Sigmoid colon (tissue), 7 donors: ENCODE measurements around the gene GNAI3. TPM values are rescaled to one million over a fixed set of nuclear protein-coding genes. Genes with fewer than 3 reads are reported as not detected.
A peak's percentile ranks its signal among the peaks of the same experiment; 100 is the strongest.

Experiments used
- DNase-seq: peaks from one replicate; pipeline ENCODE4 v3.0.0-alpha.2; 2019
- H3K27ac ChIP-seq, 4 donors: fragments of 200-600 bp; sonication (generic); one replicate each; pipeline ENCODE4 v1.5.1; 2016 to 2019; ENCODE audit warnings: mild to moderate bottlenecking in 1 of 4
- H3K27me3 ChIP-seq, 3 donors: fragments of 200-600 bp; sonication (generic); one replicate each; pipeline ENCODE4 v1.5.1; 2019; ENCODE audit warnings: mild to moderate bottlenecking in 1 of 3
- H3K36me3 ChIP-seq, 4 donors: fragments of 200-600 bp; sonication (generic); one replicate each; pipeline ENCODE4 v1.5.1; 2016 to 2019
- H3K4me1 ChIP-seq, 4 donors: fragments of 200-600 bp; sonication (generic); one replicate each; pipeline ENCODE4 v1.5.1; 2017 to 2019
- H3K4me3 ChIP-seq, 4 donors: fragments of 200-600 bp; sonication (generic); one replicate each; pipeline ENCODE4 v1.5.1; 2017 to 2019; ENCODE audit warnings: mild to moderate bottlenecking in 2 of 4, moderate library complexity in 1 of 4
- H3K9me3 ChIP-seq, 4 donors: fragments of 200-600 bp in 3 of 4; sonication (generic) in 3 of 4; one replicate each; pipeline versions ENCODE4 v1.5.1 to v1.6.1; 2013 to 2019
- CTCF ChIP-seq, 4 experiments: fragments of 450-650 bp in 3 of 4; fragments of 200-600 bp in 1 of 4; IDR thresholded peaks; one replicate each; pipeline ENCODE4 v1.5.1; 2016 to 2019; ENCODE audit warnings: antibody characterized with exemption in 4 of 4, mild to moderate bottlenecking in 3 of 4, moderate library complexity in 2 of 4
- EP300 ChIP-seq, 4 donors: sonication (generic); formaldehyde crosslinking; IDR thresholded peaks; one replicate each; pipeline ENCODE4 v1.6.1; 2017; ENCODE audit warnings: antibody characterized with exemption in 4 of 4
- POLR2A ChIP-seq, 2 donors: fragments of 450-650 bp; IDR thresholded peaks; one replicate each; pipeline ENCODE4 v1.6.1; 2016; ENCODE audit warnings: antibody characterized with exemption in 2 of 2, mild to moderate bottlenecking in 2 of 2, moderate library complexity in 2 of 2
- POLR2AphosphoS5 ChIP-seq, 4 donors: sonication (generic); formaldehyde crosslinking; IDR thresholded peaks; one replicate each; pipeline ENCODE4 v1.6.1; 2017; ENCODE audit warnings: antibody characterized with exemption in 4 of 4
- WGBS, 2 donors: extraction: QIAGEN DNeasy Blood & Tissue Kit; methylation state at CpG; one replicate each; pipeline ENCODE4 v1.1.7; 2013; 5-methylcytosine and 5-hydroxymethylcytosine counted together
- intact Hi-C: fragments of 100-400 bp; cut with DNase I; formaldehyde crosslinking; loops from one replicate; pipeline ENCODE4 v1.15.1; 2023
- polyA plus RNA-seq, 3 donors: library from polyadenylated mRNA; stranded (reverse); fragments of 200-250 nt; gene quantifications; one replicate each; pipeline ENCODE4 v1.2.3, GENCODE V29; 2013
- total RNA-seq, 4 donors: library from RNA; depleted of rRNA; stranded (reverse); fragments of >200 nt; gene quantifications; one replicate each; pipeline ENCODE4 v1.1.0, GENCODE V29; 2016
- donor health status: healthy with polysubstance abuse.
- donor health status: Bipolar disorder and iron deficiency.
- donor health status: healthy.

The GNAI3 gene
- total and polyA plus RNA-seq, 7 donors, result 4.2 to 6.4 (median 5.7) TPM

DNA sequence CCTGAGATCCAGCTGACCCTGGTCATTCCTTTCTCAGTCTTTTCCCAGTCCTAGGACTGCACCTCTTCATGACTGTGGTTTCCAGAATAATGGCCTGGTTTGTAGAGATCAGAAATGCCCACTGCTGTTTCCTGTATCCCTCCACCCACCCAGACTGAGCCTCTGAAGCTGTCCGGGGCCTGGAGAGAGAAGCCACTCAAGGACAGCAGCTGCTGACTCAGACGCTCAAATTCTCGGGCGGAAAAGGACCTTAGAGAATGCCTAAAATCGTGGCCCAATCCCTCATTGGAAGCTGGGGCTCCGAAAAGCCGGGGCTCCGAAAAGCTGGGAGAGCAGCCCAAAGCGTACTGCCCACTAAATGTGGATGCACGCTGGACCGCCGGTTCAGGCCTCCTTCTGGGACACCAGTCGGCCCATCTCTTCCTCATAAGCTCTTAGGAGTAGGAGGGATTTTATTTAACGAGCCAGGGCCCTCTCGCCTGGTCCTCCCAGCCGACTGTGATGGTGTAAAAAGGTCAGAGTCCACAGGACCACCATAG lies 16.5 kb upstream of the GNAI3 start:
- Histone ChIP-seq H3K27ac (peak overlapping the region in 1 of 4 donors; percentile 63), H3K4me3 (peak overlapping the region in 3 of 4 donors; percentile 15 to 18 (median 17))
- intact Hi-C loops, result loop anchor here (1.0 to 10.0 kb wide), 3 partner anchors 38 to 257 kb away; partner anchors contain the start of genes CYB561D1 and PSMA5

DNA sequence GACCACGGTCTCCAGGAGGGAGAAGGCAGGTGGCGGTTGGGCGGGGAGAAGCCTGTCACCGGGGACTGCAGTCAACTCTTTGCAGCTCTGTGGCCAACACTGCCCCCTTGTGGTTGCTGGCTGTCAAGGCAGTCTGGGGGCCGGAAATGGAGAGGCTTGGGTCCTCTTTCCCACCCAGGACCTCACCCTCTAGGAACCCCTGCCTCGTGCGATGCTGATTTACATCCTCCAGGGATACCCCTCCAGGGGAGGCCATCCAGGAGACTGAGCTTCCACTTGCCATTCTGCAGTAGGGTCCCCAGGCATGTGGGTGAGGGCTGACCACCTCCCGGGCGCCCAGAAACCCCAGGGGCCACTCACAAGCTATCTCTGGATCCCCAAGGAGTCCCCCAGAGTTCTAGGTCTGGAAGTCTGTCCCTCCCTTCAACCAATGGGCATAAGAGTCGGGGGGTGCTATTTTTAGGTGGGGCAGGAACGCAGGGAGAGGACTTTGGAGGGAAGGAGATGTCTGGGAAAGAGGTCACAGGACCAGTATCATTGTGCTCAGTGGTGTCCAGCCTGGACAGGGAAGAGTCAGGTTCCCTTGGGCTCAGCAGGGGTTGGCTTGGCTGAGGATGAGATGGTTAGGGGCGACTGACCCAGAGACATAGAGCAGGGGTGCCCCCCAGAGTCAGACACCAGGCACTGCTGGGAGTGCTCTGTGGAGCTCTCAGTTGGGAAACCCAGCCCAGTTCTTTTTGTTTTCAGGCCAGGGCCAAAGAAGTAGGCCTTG lies 15.9 kb upstream of the GNAI3 start:
- intact Hi-C loops, result loop anchor here (1.0 to 10.0 kb wide), 3 partner anchors 38 to 258 kb away; partner anchors contain the start of genes CYB561D1 and PSMA5
- Histone ChIP-seq H3K9me3 (no peaks in the 10 kb centered on the region), H3K4me1 (peaks cover 0 to 44% (median 34%) of the 10 kb centered on the region in 4 donors), H3K27ac (peak overlapping the region; percentile 31 to 72 (median 52)), H3K36me3 (no peaks in the 10 kb centered on the region), H3K4me3 (peak overlapping the region in 3 of 4 donors; percentile 15 to 18 (median 17)), H3K27me3 (no peaks in the 10 kb centered on the region)
- WGBS, 2 donors, result 11 to 16% methylated on average over 12 of the region's 12 CpGs
- DNase-seq, result peak; percentile 91
- TF ChIP-seq CTCF (IDR thresholded peaks at IDR 0.05), result peak; percentile 96 to 99 (median 98)
- no peak for TF ChIP-seq EP300 (IDR thresholded peaks at IDR 0.05)

More for the DNA sequence above, 16.5 kb upstream of the GNAI3 start:
- no peaks in the 10 kb centered on the region for H3K27me3 ChIP-seq
- H3K9me3 ChIP-seq, result no peaks in the 10 kb centered on the region
- H3K4me1 ChIP-seq, result peaks cover 0 to 42% (median 34%) of the 10 kb centered on the region in 4 donors
- TF ChIP-seq CTCF (IDR thresholded peaks at IDR 0.05) (no peak), EP300 (IDR thresholded peaks at IDR 0.05) (no peak), POLR2AphosphoS5 (IDR thresholded peaks at IDR 0.05) (no peak), POLR2A (IDR thresholded peaks at IDR 0.05) (no peak)
- 45 to 57% methylated on average over 16 of the region's 16 CpGs for WGBS, 2 donors
- DNase-seq, result no peak
- H3K36me3 ChIP-seq, result no peaks in the 10 kb centered on the region

DNA sequence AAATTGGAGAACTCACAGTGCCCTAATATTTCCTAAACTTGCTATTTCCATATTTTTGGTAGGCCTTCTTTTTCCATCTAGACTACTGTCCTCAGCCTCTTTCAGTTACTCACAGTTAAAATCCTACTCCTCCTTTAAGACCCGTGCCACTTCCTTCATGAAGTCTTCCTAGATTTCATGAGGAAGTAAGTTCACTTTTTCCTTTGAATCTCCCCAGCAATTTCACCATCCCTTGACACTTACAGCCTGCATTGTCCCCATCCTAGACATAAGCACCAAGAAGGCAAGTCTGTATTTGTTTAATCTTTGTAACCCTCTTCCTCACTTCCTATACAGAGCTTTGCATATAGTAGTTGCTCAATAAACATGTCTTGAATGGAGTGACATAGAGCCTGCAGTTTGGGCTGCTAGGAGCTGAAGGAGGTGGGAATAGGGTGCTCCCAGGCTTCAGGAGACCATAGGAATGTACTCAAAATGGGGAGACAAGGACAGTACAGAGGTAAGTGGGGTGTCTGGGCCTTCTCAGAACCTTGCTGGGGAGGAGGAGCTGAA lies 14.0 kb upstream of the GNAI3 start:
- H3K9me3 ChIP-seq, result no peaks in the 10 kb centered on the region
- no peak for TF ChIP-seq POLR2A (IDR thresholded peaks at IDR 0.05)
- intact Hi-C loops, result loop anchor here (10.0 kb wide), 1 partner anchor 260 kb away; no protein-coding TSS in a partner anchor
- DNase-seq, result no peak
- 83 to 89% methylated on average over 1 of the region's 1 CpG for WGBS, 2 donors
- no peak overlapping the region for H3K4me3 ChIP-seq
- H3K36me3 ChIP-seq, result no peaks in the 10 kb centered on the region
- no peaks in the 10 kb centered on the region for H3K27me3 ChIP-seq
- H3K4me1 ChIP-seq, result peaks cover 0 to 44% (median 34%) of the 10 kb centered on the region in 4 donors
- H3K27ac ChIP-seq, result no peak overlapping the region

GRCh38 chr1:109535481-109535880 lies 12.9 kb upstream of the GNAI3 start:
- WGBS, 2 donors, result 78 to 83% methylated on average over 4 of the region's 4 CpGs
- Histone ChIP-seq H3K4me3 (no peak overlapping the region), H3K27ac (peak overlapping the region; percentile 34 to 75 (median 66)), H3K36me3 (no peaks in the 10 kb centered on the region), H3K4me1 (peaks cover 0 to 43% (median 34%) of the 10 kb centered on the region in 4 donors), H3K27me3 (no peaks in the 10 kb centered on the region), H3K9me3 (no peaks in the 10 kb centered on the region)
- no peak for DNase-seq
- TF ChIP-seq POLR2AphosphoS5 (IDR thresholded peaks at IDR 0.05) (no peak), CTCF (IDR thresholded peaks at IDR 0.05) (no peak), POLR2A (IDR thresholded peaks at IDR 0.05) (no peak)
- intact Hi-C loops, result loop anchor here (10.0 kb wide), 1 partner anchor 261 kb away; no protein-coding TSS in a partner anchor

- peak; percentile 79 for DNase-seq
These were observed 12.4 kb upstream of the GNAI3 start for GRCh38 chr1:109535971-109536491.

More at GRCh38 chr1:109535971-109536491, 12.4 kb upstream of the GNAI3 start:
- no peaks in the 10 kb centered on the region for H3K36me3 ChIP-seq
- peaks cover 0 to 38% (median 32%) of the 10 kb centered on the region in 4 donors for H3K4me1 ChIP-seq
- TF ChIP-seq EP300 (IDR thresholded peaks at IDR 0.05) (no peak), POLR2A (IDR thresholded peaks at IDR 0.05) (no peak), CTCF (IDR thresholded peaks at IDR 0.05) (no peak), POLR2AphosphoS5 (IDR thresholded peaks at IDR 0.05) (no peak)
- H3K27me3 ChIP-seq, result no peaks in the 10 kb centered on the region
- H3K27ac ChIP-seq, result peak overlapping the region; percentile 34 to 75 (median 66)
- no peak overlapping the region for H3K4me3 ChIP-seq
- H3K9me3 ChIP-seq, result no peaks in the 10 kb centered on the region
- WGBS, 2 donors, result 78 to 87% methylated on average over 5 of the region's 5 CpGs
- intact Hi-C loops, result loop anchor here (10.0 kb wide), 1 partner anchor 261 kb away; no protein-coding TSS in a partner anchor
